Stomach (tissue), 9 donors: ENCODE data around the gene NDUFA6. TPM values are rescaled to one million over a fixed set of nuclear protein-coding genes. Genes with fewer than 3 reads are reported as not detected.

Experiments used
- DNase-seq, 2 donors: peaks; one replicate each; pipeline versions ENCODE4 v3.0.0 to v3.0.0-alpha.2; 2013 to 2019
- H3K27ac ChIP-seq, 5 donors: fragments of 200-600 bp in 4 of 5; sonication (generic) in 4 of 5; one replicate each; pipeline ENCODE4 v1.5.1; 2013 to 2019; ENCODE audit warnings: mild to moderate bottlenecking in 1 of 5, moderate library complexity in 1 of 5
- H3K27me3 ChIP-seq, 3 donors: fragments of 200-600 bp; sonication (generic); one replicate each; pipeline ENCODE4 v1.5.1; 2017 to 2019; ENCODE audit warnings: mixed run types in 1 of 3
- H3K36me3 ChIP-seq, 4 donors: fragments of 200-600 bp; sonication (generic); 1 replicate in 3 of 4; 2 replicates in 1 of 4; pipeline ENCODE4 v1.5.1; 2016 to 2019
- H3K4me1 ChIP-seq, 4 donors: fragments of 200-600 bp; sonication (generic); one replicate each; pipeline ENCODE4 v1.5.1; 2016 to 2019
- H3K4me3 ChIP-seq, 4 donors: fragments of 200-600 bp; sonication (generic) in 3 of 4; one replicate each; pipeline ENCODE4 v1.5.1; 2016 to 2019; ENCODE audit warnings: mild to moderate bottlenecking in 1 of 4
- H3K9me3 ChIP-seq, 4 donors: fragments of 200-600 bp; sonication (generic); one replicate each; pipeline ENCODE4 v1.5.1; 2016 to 2019
- CTCF ChIP-seq, 7 experiments: fragments of 450-650 bp in 4 of 7; fragments of 200-600 bp in 3 of 7; sonication (generic) in 3 of 7; IDR thresholded peaks; one replicate each; pipeline ENCODE4 v1.5.1; 2016 to 2019; ENCODE audit warnings: antibody characterized with exemption in 7 of 7, control low read depth in 2 of 7, mild to moderate bottlenecking in 1 of 7
- EP300 ChIP-seq: sonication (generic); formaldehyde crosslinking; IDR thresholded peaks from one replicate; pipeline ENCODE4 v1.6.1; 2017; ENCODE audit warnings: antibody characterized with exemption
- POLR2A ChIP-seq, 4 donors: fragments of 450-650 bp; IDR thresholded peaks; one replicate each; pipeline ENCODE4 v1.6.1; 2016; ENCODE audit warnings: antibody characterized with exemption in 4 of 4, control low read depth in 2 of 4, mild to moderate bottlenecking in 1 of 4, moderate library complexity in 1 of 4
- POLR2AphosphoS5 ChIP-seq, 3 donors: sonication (generic); formaldehyde crosslinking; IDR thresholded peaks; one replicate each; pipeline ENCODE4 v1.6.1; 2016; ENCODE audit warnings: antibody characterized with exemption in 3 of 3
- WGBS, 5 donors: extraction: QIAGEN DNeasy Blood & Tissue Kit in 3 of 5; methylation state at CpG; one replicate each; pipeline versions ENCODE4 v1.1.5 to v1.1.7; 2013 to 2018; 5-methylcytosine and 5-hydroxymethylcytosine counted together
- intact Hi-C: fragments of 100-400 bp; cut with DNase I; formaldehyde crosslinking; loops from one replicate; pipeline ENCODE4 v1.15.1; 2023; ENCODE audit warnings: low total_unique reads
- polyA plus RNA-seq, 3 donors: library from polyadenylated mRNA; stranded (reverse); fragments of 200-250 nt; gene quantifications; one replicate each; pipeline ENCODE4 v1.2.3, GENCODE V29; 2013
- total RNA-seq, 5 donors: library from RNA; depleted of rRNA; stranded (reverse); fragments of >200 nt; gene quantifications; one replicate each; pipeline versions ENCODE4 v1.1.0 to v1.2.3, GENCODE V29; 2014 to 2016
- donor health status: healthy with polysubstance abuse.
- donor health status: Bipolar disorder and iron deficiency.
- donor health status: healthy.

NDUFA6 gene
- total and polyA plus RNA-seq, 8 donors, result 49.4 to 167 (median 63.5) TPM

GRCh38 chr22:42066937-42067336 is 23.6 kb downstream of the NDUFA6 start:
- peaks cover 32 to 67% (median 59%) of the 10 kb centered on the region in 4 donors for H3K36me3 ChIP-seq
- TF ChIP-seq CTCF (IDR thresholded peaks at IDR 0.05), result no peak
- TF ChIP-seq POLR2AphosphoS5 (IDR thresholded peaks at IDR 0.05), result no peak
- TF ChIP-seq EP300, result no peak
- no peak for TF ChIP-seq POLR2A (IDR thresholded peaks at IDR 0.05)
- H3K4me1 ChIP-seq, result peaks cover 17 to 35% (median 24%) of the 10 kb centered on the region in 4 donors
- intact Hi-C loops, result no loop called here
- H3K9me3 ChIP-seq, result no peaks in the 10 kb centered on the region
- H3K27me3 ChIP-seq, result no peaks in the 10 kb centered on the region
- H3K27ac ChIP-seq, result no peak overlapping the region
- 92 to 96% (median 95%) methylated on average over 8 to 10 of the region's 10 CpGs for WGBS, 5 donors
- no peak for DNase-seq
- H3K4me3 ChIP-seq, result no peak overlapping the region

- TF ChIP-seq EP300 (no peak), POLR2A (IDR thresholded peaks at IDR 0.05) (no peak), POLR2AphosphoS5 (IDR thresholded peaks at IDR 0.05) (no peak), CTCF (IDR thresholded peaks at IDR 0.05) (no peak)
- H3K27me3 ChIP-seq, result no peaks in the 10 kb centered on the region
- H3K4me3 ChIP-seq, result no peak overlapping the region
- no peak overlapping the region for H3K27ac ChIP-seq
- peaks cover 32 to 74% (median 66%) of the 10 kb centered on the region in 4 donors for H3K36me3 ChIP-seq
- H3K9me3 ChIP-seq, result no peaks in the 10 kb centered on the region
- DNase-seq, result no peak
- peaks cover 11 to 28% (median 17%) of the 10 kb centered on the region in 4 donors for H3K4me1 ChIP-seq
- intact Hi-C loops, result no loop called here
- WGBS, 5 donors, result 97 to 100% (median 98%) methylated on average over 6 to 7 of the region's 7 CpGs
Measured at GRCh38 chr22:42066126-42066761, 24.3 kb downstream of the NDUFA6 start.

- no peak overlapping the region for H3K27ac ChIP-seq
- TF ChIP-seq POLR2A (IDR thresholded peaks at IDR 0.05) (no peak), EP300 (no peak), POLR2AphosphoS5 (IDR thresholded peaks at IDR 0.05) (no peak), CTCF (IDR thresholded peaks at IDR 0.05) (no peak)
- H3K27me3 ChIP-seq, result no peaks in the 10 kb centered on the region
- H3K9me3 ChIP-seq, result no peaks in the 10 kb centered on the region
- H3K4me1 ChIP-seq, result peaks cover 8 to 26% (median 13%) of the 10 kb centered on the region in 4 donors
- peaks cover 33 to 80% (median 73%) of the 10 kb centered on the region in 4 donors for H3K36me3 ChIP-seq
- no peak for DNase-seq
- H3K4me3 ChIP-seq, result no peak overlapping the region
- WGBS, 5 donors, result 85 to 91% (median 88%) methylated on average over 6 to 13 of the region's 13 CpGs
- intact Hi-C loops, result no loop called here
Measured at GRCh38 chr22:42065438-42066125, 25.0 kb downstream of the NDUFA6 start.

- 65 to 88% (median 70%) methylated on average over 1 of the region's 1 CpG for WGBS, 5 donors
- Histone ChIP-seq H3K27ac (no peak overlapping the region), H3K4me1 (peaks cover 2 to 18% (median 6%) of the 10 kb centered on the region in 4 donors), H3K27me3 (no peaks in the 10 kb centered on the region), H3K36me3 (peaks cover 42 to 90% (median 82%) of the 10 kb centered on the region in 4 donors), H3K9me3 (no peaks in the 10 kb centered on the region), H3K4me3 (no peak overlapping the region)
- no peak for TF ChIP-seq EP300
- no peak for TF ChIP-seq POLR2A (IDR thresholded peaks at IDR 0.05)
- no peak for TF ChIP-seq CTCF (IDR thresholded peaks at IDR 0.05)
- no peak for TF ChIP-seq POLR2AphosphoS5 (IDR thresholded peaks at IDR 0.05)
- intact Hi-C loops, result no loop called here
- DNase-seq, result no peak
Measured at GRCh38 chr22:42064629-42065028, 25.9 kb downstream of the NDUFA6 start.
